Smooth muscle cell (in vitro differentiated cells): Measurements from ENCODE around the gene SUN1. TPM values are rescaled to one million over a fixed set of nuclear protein-coding genes. Genes with fewer than 3 reads are reported as not detected.

ENCODE experiments used
- DNase-seq: peaks from one replicate; lab custom pipeline; 2025; ENCODE audit not compliant: unreplicated experiment; lab: John Stamatoyannopoulos, UW
- H2AFZ ChIP-seq: fragments of 200-600 bp; sonication (generic); 2 replicates; pipeline ENCODE4 v1.6.0; 2016; ENCODE audit warnings: antibody characterized with exemption, low read depth, mild to moderate bottlenecking
- H3F3A ChIP-seq: fragments of 200-600 bp; sonication (generic); 2 replicates; pipeline ENCODE4 v1.6.0; 2017; ENCODE audit warnings: antibody characterized with exemption, low read depth
- H3K27ac ChIP-seq: fragments of 200-600 bp; sonication (generic); 2 replicates; pipeline ENCODE4 v1.5.1; 2016; ENCODE audit warnings: low read depth, mild to moderate bottlenecking
- H3K27me3 ChIP-seq: fragments of 200-600 bp; sonication (generic); 2 replicates; pipeline ENCODE4 v1.6.1; 2016; ENCODE audit warnings: low read depth, mild to moderate bottlenecking
- H3K36me3 ChIP-seq: fragments of 200-600 bp; sonication (generic); 2 replicates; pipeline ENCODE4 v1.5.1; 2016; ENCODE audit warnings: low read depth
- H3K4me1 ChIP-seq: fragments of 200-600 bp; sonication (generic); 2 replicates; pipeline ENCODE4 v1.5.1; 2016; ENCODE audit warnings: low read depth
- H3K4me2 ChIP-seq: fragments of 200-600 bp; sonication (generic); 2 replicates; pipeline ENCODE4 v1.6.0; 2016; ENCODE audit warnings: mild to moderate bottlenecking
- H3K4me3 ChIP-seq: fragments of 200-600 bp; sonication (generic); 2 replicates; pipeline ENCODE4 v1.5.1; 2016; ENCODE audit warnings: mild to moderate bottlenecking
- H3K79me2 ChIP-seq: fragments of 200-600 bp; sonication (generic); 2 replicates; pipeline ENCODE4 v1.6.0; 2016; ENCODE audit warnings: low read depth, mild to moderate bottlenecking
- H3K9ac ChIP-seq: fragments of 200-600 bp; sonication (generic); 2 replicates; pipeline ENCODE4 v1.6.0; 2016; ENCODE audit warnings: low read depth
- H3K9me3 ChIP-seq: fragments of 200-600 bp; sonication (generic); replicated peaks from 2 replicates; pipeline ENCODE4 v1.5.1; 2016; ENCODE audit warnings: low read depth
- H4K20me1 ChIP-seq: fragments of 200-600 bp; sonication (generic); 2 replicates; pipeline ENCODE4 v1.6.0; 2016; ENCODE audit warnings: low read depth
- CTCF ChIP-seq: fragments of 200-600 bp; sonication (generic); IDR thresholded peaks from 2 replicates; pipeline ENCODE4 v1.5.1; 2017; ENCODE audit warnings: borderline replicate concordance, mild to moderate bottlenecking, antibody characterized with exemption; ENCODE audit not compliant: insufficient read depth, poor library complexity, severe bottlenecking
- WGBS: methylation state at CpG from one replicate; pipeline ENCODE4 v1.1.7; 2016; ENCODE audit warnings: low lambda C conversion rate; 5-methylcytosine and 5-hydroxymethylcytosine counted together
- polyA plus RNA-seq: library from polyadenylated mRNA; unstranded; fragments of >200 nt; fragmentation: Nextera tagmentation; extraction: Ambion mirVana; gene quantifications from 2 replicates; pipeline ENCODE4 v1.2.1, GENCODE V29; 2016
- total RNA-seq: library from RNA; depleted of rRNA; stranded (reverse); fragments of >200 nt; gene quantifications from 2 replicates; pipeline ENCODE4 v1.2.3, GENCODE V29; 2014

The SUN1 gene
- total and polyA plus RNA-seq, 2 experiments from 2014 or later = 50.7 to 90.3 TPM

GRCh38 chr7:894927-895450 is 62.7 kb downstream of the SUN1 start:
- no peaks in the 10 kb centered on the region for H3K9me3 ChIP-seq
- no peak overlapping the region for H3K4me2 ChIP-seq
- WGBS = 98% methylated on average over 21 of the region's 21 CpGs
- H3K27ac ChIP-seq = no peak overlapping the region
- H3K4me3 ChIP-seq = no peak overlapping the region
- H3K4me1 ChIP-seq = no peaks in the 10 kb centered on the region
- no peaks in the 10 kb centered on the region for H3K27me3 ChIP-seq
- DNase-seq = no peak
- H2AFZ ChIP-seq = no peak overlapping the region
- H3F3A ChIP-seq = no peaks in the 10 kb centered on the region
- no peaks in the 10 kb centered on the region for H3K36me3 ChIP-seq
- TF ChIP-seq CTCF = no peak
- no peak overlapping the region for H3K9ac ChIP-seq
- H3K79me2 ChIP-seq = no peaks in the 10 kb centered on the region
- no peaks in the 10 kb centered on the region for H4K20me1 ChIP-seq

- Histone ChIP-seq H3K36me3 (no peaks in the 10 kb centered on the region), H3K4me1 (no peaks in the 10 kb centered on the region), H3K27me3 (no peaks in the 10 kb centered on the region), H3K27ac (no peak overlapping the region), H3K79me2 (no peaks in the 10 kb centered on the region), H3K9ac (no peak overlapping the region), H3K9me3 (no peaks in the 10 kb centered on the region), H2AFZ (no peak overlapping the region), H3F3A (no peaks in the 10 kb centered on the region), H4K20me1 (no peaks in the 10 kb centered on the region), H3K4me3 (no peak overlapping the region), H3K4me2 (no peak overlapping the region)
- DNase-seq = no peak
- WGBS = 98% methylated on average over 51 of the region's 52 CpGs
- no peak for TF ChIP-seq CTCF
These were observed 63.3 kb downstream of the SUN1 start for GRCh38 chr7:895451-896052.

- WGBS = 95% methylated on average over 42 of the region's 42 CpGs
These were observed 64.2 kb downstream of the SUN1 start for GRCh38 chr7:896346-897075.

More at GRCh38 chr7:896346-897075, 64.2 kb downstream of the SUN1 start:
- no peaks in the 10 kb centered on the region for H3K79me2 ChIP-seq
- no peaks in the 10 kb centered on the region for H3K36me3 ChIP-seq
- H2AFZ ChIP-seq = no peak overlapping the region
- H3K9me3 ChIP-seq = no peaks in the 10 kb centered on the region
- DNase-seq = no peak
- H3K27me3 ChIP-seq = no peaks in the 10 kb centered on the region
- no peak overlapping the region for H3K4me2 ChIP-seq
- H3K9ac ChIP-seq = no peak overlapping the region
- TF ChIP-seq CTCF = no peak
- no peaks in the 10 kb centered on the region for H3K4me1 ChIP-seq
- no peaks in the 10 kb centered on the region for H3F3A ChIP-seq
- no peak overlapping the region for H3K27ac ChIP-seq
- H3K4me3 ChIP-seq = no peak overlapping the region
- H4K20me1 ChIP-seq = no peaks in the 10 kb centered on the region
